Activated T-helper 1 cell treated with anti-CD3 and anti-CD28 coated beads, Interleukin-2, amount 50 U/mL, for 16 hours (primary cell): ENCODE measurements around the gene BBS9.

Experiments used
- DNase-seq, 2 donors: peaks; one replicate each; pipeline ENCODE4 v3.0.0-alpha.2; 2020; ENCODE audit warnings: low read depth in 1 of 2, low spot score in 1 of 2

BBS9 gene

DNA sequence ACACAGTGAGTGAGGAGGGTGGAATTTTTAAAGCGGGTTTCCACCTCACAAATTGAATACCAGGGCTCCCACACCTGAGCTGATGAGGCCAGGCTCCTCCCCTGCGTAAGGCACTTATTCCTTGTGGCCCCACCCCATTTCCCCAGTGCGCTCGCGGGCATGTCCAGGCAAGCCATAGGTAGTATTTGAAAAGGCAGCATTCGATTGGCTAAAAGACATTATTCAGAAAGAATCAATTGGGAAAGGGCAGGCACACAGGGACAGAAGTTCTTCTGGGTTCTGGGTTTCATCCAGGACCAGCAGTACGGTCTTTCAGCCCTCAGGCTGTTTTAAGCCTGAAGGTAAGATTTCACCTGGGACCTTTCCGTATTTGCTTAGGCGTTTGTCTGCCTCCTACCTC is 222.3 kb downstream of the BBS9 start:
- no peak for DNase-seq

DNA sequence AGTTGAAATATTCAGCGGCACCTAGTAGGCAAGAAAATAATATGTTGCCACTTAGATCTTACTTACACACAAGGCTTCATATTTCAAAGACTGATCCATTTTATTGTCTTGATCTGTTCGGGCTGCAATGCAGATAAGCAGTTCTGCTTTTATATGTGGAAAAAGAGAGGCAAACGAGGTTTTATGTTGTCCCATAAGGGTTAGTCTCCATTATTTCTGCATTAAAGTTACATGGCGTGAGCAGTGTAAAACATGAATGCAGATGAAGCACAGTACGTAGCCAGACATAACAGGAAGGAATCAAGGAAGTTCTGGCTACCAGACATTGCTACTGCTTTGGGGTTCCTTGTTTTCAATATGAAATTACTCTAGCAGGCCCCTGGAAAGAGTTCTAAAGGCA is 224.8 kb downstream of the BBS9 start:
- DNase-seq, result no peak

DNA sequence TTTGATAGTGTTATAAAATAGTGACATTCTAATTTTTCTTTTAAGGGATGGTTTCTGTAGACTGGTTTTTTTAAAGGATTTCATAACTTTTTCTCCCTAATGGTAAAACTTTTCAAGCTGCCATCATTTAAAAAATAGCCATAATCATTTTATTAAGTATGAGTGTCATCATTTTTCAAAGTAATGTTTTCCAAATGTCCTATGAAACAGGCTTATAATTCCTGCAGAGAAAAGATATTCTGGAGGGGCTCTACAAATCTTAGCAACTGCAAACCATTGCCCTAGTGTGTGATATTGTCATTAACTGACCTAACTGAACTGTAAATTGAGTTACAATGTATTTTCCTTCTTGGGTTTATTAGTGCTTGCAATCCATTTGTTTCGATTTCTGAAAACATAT is 226.0 kb downstream of the BBS9 start:
- DNase-seq, result no peak

DNA sequence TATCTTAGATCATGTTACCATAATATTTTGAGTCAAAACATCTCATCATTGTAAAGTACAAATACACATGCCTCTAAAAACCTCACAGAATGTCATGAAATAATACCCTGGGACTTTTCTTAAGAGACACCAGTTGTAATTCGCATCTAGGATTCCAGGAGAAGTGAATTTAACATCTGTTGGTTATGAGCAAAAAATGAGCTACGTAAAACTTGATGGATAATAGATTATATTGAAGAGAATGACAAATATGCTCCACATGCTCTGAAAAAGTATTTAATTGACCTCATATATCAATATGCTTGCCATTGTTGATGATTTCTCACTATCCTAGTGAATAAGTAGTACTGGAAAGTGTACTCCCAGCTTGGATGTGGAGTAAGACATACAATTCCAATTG is 227.0 kb downstream of the BBS9 start:
- no peak for DNase-seq

DNA sequence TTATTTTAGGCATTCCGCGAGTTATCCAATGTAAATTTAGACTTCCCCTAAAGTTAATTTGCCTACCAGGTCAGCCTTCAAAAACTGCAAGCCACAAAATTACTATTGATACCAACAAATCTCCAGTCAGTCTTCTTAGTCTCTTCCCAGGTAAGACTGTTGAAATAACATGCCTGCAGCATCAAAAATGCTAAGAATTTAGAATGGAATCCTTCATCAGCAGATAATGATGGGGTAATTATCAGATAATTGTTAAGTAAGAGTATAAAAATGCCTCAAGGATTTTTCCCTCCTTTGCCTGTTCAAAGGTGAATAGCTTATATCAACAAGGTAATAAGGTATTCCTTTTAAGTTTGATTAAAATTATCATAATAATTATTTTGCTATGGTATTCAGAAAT is 228.5 kb downstream of the BBS9 start:
- no peak for DNase-seq

DNA sequence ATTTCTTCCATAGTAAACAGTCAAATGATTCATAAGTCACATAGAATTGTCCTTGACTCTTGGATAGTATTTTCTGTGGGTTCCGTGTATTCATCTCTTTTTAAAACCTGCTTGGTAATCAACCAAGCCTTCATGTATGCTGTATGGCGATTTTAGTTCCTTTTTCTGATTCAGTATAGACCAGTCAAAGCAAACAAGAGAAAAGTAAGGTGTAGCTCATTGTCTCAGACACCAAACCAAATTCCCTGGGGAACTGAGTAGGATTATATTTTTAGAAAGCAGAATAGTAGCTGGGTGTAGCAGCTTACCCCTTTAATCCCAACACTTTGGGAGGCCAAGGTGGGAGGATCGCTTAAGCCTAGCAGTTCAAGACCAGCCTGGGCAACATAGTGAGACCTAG is 240.5 kb downstream of the BBS9 start:
- DNase-seq, result no peak

DNA sequence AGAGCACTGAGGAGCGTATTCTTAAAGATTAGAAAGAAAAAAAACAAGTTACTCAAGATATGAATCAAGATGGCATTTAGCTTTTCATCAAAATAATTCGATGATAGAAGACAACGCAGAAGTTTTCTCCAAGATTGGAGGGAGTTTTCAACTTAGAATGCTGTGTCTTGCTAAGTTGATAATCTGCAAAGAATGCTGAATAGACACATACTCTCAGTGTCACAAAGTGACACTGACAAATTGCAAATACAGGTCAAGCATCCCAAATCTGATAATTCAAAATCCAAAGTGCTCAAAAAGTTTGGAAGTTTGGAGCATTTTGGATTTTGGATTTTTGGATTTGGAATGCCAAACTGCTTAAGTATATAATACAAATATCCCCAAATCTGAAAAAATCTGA is 243.8 kb downstream of the BBS9 start:
- DNase-seq, result no peak

DNA sequence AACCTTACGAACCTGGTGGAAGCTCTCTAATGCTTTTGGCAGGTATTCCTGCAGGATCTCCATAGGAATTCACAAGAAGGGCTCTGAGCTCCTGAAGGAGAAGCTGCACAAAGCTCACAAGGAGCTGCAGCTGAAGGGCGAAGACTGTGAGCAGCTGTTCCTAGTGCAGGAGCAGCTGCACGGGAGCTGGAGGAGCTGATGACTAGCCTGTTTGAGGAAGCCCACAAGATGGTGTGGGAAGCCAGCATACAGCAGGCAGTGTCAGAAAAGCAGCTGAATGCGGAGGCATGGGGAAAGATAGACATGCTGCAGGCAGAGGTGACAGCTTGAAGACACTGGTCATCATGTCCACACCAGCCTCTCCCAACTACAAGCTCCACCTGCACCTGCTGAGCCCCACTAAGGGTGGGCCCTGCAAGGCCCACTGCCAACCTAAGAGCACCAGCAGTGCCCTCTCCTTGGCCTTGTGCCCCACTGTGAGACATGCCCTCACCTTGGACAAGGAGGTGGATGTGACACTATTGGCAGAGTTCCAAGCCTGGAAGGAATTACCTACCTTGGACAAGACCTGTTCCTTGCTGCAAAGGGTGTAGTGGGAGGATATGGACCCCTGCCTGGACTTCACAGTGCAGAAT is 250.6 kb downstream of the BBS9 start:
- DNase-seq, result no peak

DNA sequence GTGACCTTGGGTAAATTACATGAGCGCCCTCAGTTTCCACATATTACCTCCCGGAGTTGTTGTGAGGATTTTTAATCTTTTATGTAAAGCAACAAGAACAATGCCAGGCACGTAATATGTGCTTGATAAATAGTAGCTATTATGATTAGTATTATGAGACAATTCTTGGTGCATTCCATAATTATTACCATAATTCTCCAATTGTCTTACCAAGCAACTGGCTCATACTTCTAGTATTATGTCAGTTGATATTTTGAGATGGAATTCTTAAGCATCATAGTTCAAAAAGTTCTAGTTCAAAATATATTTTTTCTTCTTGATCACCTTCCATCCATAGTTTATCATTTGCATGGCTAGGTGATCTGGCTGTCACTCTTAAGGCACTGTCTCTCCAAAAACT is 259.0 kb downstream of the BBS9 start:
- no peak for DNase-seq

DNA sequence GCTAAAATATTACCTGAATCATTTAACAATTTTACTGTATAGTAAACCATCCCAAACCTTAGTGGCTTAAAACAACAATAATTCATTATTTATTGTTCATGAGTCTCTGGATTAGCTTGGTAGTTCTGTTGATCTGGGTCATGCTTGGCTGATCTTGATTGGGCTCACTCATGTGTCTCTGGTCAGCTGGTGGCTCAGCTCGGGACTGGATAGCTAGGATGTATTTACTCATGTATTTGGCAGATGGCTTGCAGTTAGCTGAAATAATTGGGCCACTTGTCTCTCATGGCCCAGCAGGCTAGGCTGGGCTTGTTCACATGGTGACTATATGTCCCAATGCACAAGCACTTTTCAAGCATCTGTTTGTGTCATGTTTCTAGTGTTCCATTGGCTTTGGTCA is 262.8 kb downstream of the BBS9 start:
- DNase-seq, result no peak

DNA sequence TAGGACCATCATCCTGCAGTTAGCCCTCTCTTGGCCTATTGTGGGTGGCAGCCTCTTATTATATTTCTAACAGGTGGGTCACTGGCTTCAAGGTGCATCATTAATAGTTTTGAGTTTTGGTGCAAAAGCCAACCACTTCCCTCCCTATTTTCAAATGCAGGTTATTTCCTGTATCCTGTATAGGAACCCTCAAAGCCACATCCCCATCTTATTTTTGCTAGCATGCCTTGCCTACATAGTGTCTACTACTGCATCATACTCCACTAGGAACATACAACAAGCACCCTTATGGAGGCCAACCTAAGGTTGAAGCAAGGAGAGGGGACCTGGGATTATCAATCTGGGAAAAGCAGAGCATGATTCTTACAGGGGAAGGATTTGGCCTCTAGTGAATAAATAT is 264.4 kb downstream of the BBS9 start:
- DNase-seq, result no peak

DNA sequence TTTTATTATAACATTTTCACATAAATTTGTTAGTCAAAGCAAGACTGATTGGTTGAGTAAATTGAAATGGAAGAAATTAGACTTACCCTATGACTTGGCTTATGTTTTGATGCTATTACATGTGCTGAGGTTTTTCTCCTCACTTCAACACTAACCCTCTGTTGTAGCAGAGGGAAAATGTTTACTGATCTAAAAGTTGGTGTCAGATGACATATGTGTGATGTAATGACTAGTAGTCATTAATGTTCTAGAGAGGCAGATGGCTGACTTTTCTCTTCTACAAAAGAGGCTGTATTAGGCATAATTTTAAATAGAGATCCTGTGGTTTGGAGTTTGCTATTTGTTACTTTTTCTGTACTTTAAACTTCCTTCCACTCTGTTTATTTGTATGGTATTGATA is 266.0 kb downstream of the BBS9 start:
- no peak for DNase-seq

DNA sequence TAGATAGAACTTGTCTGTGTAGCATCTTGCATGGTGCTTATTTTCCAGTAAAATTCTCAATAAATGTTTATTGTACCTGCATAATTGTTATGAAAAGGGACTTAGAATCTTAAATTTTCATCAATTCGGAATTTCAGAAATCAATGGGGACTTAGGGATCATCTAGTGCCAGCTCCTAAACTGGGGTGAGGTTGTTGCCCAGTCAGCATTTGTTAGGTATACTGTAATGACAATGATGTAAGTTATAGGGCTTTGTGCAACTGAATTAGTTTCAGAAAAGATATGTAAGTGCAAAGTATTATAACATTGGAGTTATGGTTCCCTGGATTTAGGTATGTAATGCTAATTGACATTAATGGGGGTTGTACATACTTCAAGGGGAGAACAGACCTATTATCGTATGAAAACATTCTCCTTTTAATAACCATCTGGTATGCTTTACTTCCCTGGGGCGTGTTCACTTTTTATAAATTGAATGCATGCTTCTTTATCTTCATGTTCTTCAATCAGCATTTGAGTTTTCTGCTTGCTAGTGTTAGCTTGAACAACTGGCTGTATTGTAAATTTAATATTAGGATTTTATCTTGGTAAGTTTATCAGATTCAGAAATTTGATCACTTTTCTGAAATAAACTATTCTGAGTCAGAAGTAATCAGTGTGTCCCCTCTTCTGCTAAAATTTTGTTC is 270.3 kb downstream of the BBS9 start:
- DNase-seq, result no peak

DNA sequence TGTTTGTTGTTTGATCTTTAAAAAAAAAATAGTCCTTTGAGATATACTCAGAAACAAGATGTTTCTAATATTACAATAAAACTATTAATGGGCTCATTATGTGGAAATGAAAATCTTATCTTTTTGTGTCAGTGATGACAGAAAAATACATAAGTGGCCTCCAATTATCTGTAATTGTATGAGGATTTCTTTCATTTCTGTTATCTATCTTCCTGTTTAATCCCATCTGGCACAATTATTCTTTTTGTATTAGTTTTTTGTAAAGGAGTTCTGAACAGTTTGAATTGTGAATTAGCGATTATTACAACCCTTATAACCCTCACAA is 270.8 kb downstream of the BBS9 start:
- DNase-seq, result no peak

DNA sequence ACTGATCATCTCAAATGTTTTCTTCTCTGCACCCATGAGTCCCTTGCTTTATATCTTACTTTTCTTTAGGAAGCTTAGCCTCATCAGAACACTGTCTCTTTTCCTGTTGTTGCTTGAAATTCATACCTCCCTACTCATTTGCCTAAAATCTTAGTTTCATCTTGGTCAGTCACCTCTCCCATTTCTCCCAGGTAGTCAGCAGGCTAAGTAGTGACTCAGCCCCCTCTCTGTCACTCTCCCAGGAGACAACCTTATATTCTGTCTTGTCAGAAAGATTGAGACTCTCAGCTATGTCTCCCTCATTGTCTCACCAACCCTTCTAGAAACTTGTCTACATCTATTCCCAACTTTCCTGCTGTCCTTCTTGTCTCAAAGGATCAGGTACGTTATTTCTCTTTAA is 280.9 kb downstream of the BBS9 start:
- no peak for DNase-seq

DNA sequence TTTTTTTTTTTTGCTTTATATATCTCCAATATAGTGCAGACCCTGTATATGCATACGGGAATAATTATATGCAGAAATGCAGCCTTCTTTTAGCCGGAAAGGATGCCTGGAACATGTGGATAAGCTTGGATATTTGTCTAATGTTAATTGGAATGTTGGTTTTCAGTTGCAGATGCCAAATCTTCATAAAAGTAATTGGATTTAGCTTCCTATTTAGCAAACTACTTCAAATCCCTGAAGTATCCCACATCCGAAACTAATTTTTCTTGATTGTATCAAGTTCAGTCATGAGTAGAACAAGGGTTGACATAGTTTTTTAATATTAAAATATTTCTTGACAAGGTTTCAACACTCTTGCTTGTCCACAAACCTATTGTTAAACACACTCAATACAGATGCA is 281.7 kb downstream of the BBS9 start:
- DNase-seq, result no peak

DNA sequence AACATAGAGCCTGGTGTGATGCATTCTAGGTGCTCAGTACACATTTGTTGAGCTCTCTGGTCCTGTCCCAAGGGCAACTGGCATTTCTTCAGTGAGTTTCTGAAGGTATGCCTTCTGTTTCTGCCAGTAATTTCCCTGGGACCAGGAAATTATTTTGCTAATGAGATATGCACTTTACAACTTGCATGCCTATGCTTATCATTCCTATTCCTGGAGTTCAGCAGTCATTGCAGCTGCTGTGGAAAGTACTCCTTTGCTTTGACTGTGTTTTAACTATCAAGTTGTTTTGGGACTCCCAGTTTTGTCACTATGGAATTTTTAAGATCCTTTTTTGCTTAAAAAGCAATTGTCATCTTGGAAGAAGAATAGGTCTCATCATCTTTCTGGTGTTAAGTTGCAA is 283.0 kb downstream of the BBS9 start:
- DNase-seq, result no peak

DNA sequence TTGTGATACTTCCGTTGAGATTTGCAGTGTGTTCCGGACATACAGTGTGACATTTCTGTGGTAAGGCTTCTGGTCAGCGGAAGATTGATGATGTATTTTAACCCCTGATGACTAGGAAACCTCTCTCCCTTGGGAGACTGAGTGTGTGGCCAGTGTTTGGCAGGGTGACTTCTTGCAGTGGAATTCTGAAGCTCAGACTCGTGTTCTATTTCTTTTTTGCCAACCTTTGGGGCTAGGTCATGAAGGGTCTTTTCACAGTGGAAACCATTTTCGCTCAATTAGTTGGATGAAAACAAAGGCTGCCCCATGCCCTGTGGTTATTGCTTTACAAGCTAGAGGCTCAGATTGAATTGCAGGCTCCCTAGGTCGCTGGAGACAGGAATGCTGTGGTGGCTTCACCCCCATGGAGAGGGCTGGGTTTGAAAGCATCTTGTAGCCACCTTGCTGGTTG is 288.9 kb downstream of the BBS9 start:
- no peak for DNase-seq

DNA sequence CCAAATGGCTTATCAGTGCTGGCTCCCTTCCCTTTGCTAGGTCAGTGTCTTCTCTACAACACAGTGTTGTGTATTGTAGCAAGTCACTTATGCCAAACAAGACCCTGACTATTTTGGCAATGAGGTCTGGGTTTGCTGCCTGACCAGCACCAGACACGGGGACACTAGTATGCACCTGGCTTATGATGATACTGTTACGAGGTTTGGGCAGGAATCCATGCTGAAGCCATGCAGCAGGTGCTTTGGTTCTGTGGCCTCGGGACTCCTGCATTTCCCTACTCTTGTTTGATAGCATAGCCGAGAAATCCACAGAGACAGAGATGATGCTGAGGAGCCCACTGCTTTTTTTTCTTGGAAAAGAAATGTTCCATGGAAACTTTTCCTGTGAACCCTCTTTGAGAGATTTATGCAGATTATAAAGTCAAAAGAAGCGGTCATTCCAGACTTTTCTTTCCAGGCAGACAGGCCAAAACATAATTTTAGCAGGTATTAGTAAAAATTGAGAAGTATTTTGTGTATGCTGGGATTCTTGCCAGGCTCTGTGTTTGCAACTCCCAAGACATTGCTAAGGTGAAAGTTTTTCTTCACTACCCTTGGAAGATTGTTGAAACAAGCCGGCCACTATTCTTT is 291.1 kb downstream of the BBS9 start:
- no peak for DNase-seq

DNA sequence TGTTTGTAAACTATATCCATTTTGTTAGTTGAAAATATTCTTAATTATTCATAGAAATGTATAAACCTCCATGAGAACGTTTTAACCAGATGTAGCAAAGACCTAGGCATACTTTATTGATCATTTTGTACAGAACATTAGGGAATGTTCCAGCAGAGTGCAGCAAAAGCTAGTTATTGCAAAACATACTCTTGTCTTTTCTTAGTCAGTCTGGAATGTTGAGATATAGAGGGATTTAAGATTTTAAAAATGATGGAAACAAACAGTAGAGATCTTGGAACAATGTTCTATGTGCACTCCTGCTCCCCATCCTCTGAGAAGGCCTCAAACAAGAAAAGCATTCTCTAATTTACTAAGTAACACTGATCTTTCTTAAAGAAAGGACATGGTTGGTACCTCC is 292.1 kb downstream of the BBS9 start:
- DNase-seq, result no peak

DNA sequence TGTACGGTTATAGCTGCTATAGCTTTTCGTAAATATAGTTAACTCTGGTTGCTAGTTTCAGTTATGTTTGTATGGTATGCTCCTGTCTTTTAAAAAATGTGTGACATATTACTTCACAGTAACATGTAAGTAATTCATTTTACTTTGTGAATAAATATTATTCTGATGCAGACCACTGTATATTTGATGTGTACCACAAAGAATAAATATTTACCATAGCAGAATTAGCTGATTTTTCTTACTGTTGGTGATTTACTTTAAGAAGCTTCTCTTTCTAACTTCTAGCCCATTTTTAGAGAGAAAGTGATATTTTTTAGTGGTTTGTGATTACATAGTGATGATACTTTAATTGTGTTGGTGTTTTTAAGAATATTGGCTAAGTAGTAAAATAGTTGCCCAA is 292.8 kb downstream of the BBS9 start:
- DNase-seq, result no peak

DNA sequence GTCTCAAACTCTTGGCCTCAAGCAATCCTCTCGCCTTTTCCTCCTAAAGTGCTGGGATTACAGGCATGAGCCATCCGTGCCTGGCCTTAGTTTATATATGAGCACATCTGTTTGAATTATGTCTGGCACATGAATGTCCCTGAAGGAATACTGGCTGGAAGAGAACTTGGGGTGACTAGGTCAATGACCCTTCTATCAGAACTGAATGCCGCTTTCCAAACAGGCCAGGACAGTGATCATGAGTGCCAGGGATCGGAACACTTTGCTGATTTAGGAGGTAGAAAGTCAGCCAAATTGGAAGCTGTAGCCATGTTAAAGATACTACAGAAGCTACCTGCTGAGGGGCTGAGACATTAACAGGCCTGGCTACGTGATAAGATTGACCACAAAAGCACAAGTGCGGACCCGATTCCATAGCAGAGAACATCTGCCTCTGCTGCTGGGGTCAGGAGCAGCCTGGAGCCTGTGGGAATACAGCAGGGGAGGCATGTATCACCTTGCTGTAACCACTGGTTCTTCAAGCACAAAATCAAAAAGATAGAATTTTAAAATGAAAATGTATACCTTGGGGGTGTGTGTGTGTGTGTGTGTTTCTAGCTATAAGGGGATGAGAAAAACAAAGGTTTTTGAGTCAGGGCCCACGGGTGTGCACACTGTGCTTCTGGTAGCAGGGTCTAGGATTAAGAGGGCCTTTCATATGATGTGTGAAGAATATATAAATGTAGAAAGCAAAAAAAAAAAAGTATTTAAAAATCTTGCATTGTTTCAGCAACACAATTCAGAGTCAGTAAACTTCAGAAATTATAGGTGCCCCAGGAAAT is 293.7 kb downstream of the BBS9 start:
- no peak for DNase-seq
